ENCODE results near the gene KCNN3. TPM values are rescaled to one million over a fixed set of nuclear protein-coding genes. Genes with fewer than 3 reads are reported as not detected.

Gene KCNN3
- total RNA-seq, 1 experiment from 2014 or later: 1.3 TPM

DNA sequence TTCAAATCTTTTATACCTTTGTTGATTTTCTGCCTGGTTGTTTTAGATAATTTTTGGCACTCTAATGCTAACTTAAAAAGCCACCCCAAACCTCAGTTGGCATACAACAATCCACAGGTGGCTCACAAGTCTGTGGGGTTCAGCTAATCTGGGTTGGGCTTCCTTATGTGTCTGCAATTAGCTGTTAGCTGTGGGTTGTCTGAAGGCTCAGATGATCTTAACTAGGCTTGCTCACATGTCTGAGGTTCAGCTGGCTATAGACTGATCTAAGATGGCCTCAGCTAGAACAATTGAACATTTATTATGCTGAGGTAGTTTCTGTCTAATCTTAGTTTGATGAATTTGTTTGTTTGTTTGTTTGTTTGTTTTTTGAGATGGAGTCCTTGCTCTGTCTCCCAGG, 217.2 kb downstream of the KCNN3 start:
- POLR2A ChIA-PET: no interaction called here
- DNase-seq (ENCODE audit: low spot score) (no peak), ATAC-seq (no peak)
- Mint-ChIP-seq H3K27me3 (ENCODE audit: low read depth) (no peaks in the 10 kb centered on the region), H3K4me1 (peaks cover 7% of the 10 kb centered on the region), H3K9me3 (peaks cover 7% of the 10 kb centered on the region; the same call in 1 of the 2 replicates), H3K36me3 (no peaks in the 10 kb centered on the region), H3K4me3 (no peak overlapping the region), H3K27ac (no peak overlapping the region)
- TF ChIP-seq SP1 (CRISPR knock-in tag; conservative IDR thresholded peaks at IDR 0.05) (no peak), KAT7 (CRISPR knock-in tag; IDR thresholded peaks at IDR 0.05; ENCODE audit: borderline replicate concordance) (no peak), ATF1 (CRISPR knock-in tag; IDR thresholded peaks at IDR 0.05) (no peak), FOXK1 (CRISPR knock-in tag; IDR thresholded peaks at IDR 0.05) (no peak), ZNF219 (CRISPR knock-in tag; IDR thresholded peaks at IDR 0.05; ENCODE audit: borderline replicate concordance) (no peak), OVOL2 (CRISPR knock-in tag; IDR thresholded peaks at IDR 0.05; ENCODE audit: borderline replicate concordance) (no peak), IRF2 (CRISPR knock-in tag; IDR thresholded peaks at IDR 0.05; ENCODE audit: borderline replicate concordance, low read depth) (no peak), ZNF416 (CRISPR knock-in tag; IDR thresholded peaks at IDR 0.05) (no peak), TCF7 (CRISPR knock-in tag; IDR thresholded peaks at IDR 0.05; ENCODE audit: low read depth) (no peak)
- TF ChIP-seq, protein P1, sequence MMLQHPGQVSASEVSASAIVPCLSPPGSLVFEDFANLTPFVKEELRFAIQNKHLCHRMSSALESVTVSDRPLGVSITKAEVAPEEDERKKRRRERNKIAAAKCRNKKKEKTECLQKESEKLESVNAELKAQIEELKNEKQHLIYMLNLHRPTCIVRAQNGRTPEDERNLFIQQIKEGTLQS (CRISPR knock-in tag; conservative IDR thresholded peaks at IDR 0.05): no peak
- TF ChIP-seq, protein P2, sequence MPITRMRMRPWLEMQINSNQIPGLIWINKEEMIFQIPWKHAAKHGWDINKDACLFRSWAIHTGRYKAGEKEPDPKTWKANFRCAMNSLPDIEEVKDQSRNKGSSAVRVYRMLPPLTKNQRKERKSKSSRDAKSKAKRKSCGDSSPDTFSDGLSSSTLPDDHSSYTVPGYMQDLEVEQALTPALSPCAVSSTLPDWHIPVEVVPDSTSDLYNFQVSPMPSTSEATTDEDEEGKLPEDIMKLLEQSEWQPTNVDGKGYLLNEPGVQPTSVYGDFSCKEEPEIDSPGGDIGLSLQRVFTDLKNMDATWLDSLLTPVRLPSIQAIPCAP (CRISPR knock-in tag; IDR thresholded peaks at IDR 0.05): no peak
- TF ChIP-seq, protein P3, sequence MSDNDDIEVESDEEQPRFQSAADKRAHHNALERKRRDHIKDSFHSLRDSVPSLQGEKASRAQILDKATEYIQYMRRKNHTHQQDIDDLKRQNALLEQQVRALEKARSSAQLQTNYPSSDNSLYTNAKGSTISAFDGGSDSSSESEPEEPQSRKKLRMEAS (CRISPR knock-in tag; IDR thresholded peaks at IDR 0.05): no peak
- TF ChIP-seq, protein P4, sequence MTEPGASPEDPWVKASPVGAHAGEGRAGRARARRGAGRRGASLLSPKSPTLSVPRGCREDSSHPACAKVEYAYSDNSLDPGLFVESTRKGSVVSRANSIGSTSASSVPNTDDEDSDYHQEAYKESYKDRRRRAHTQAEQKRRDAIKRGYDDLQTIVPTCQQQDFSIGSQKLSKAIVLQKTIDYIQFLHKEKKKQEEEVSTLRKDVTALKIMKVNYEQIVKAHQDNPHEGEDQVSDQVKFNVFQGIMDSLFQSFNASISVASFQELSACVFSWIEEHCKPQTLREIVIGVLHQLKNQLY (CRISPR knock-in tag; IDR thresholded peaks at IDR 0.05): no peak
- CTCF ChIA-PET: no interaction called here

Other genes with a start within 250 kb of the KCNN3 start
- 26.8 to 38.7 TPM (median 36.8 TPM) in 3 replicates for gene PMVK, start 66.4 kb upstream of the KCNN3 start, total RNA-seq (2021)
- 26.5 to 30.7 TPM (median 28.4 TPM) in 3 replicates for gene PBXIP1, start 85.8 kb upstream of the KCNN3 start, total RNA-seq (2021)
- gene PYGO2, start 91.5 kb upstream of the KCNN3 start, total RNA-seq (2021): 37.4 to 38.8 TPM (median 38.0 TPM) in 3 replicates
- 180 to 199 TPM (median 180 TPM) in 3 replicates for gene SHC1, start 100.5 kb upstream of the KCNN3 start, total RNA-seq (2021)
- gene CKS1B, start 104.4 kb upstream of the KCNN3 start, total RNA-seq (2021): 258 to 301 TPM (median 278 TPM) in 3 replicates
- gene FLAD1, start 113.1 kb upstream of the KCNN3 start, total RNA-seq (2021): 71.1 to 88.3 TPM (median 71.2 TPM) in 3 replicates
- 0.48 to 1.2 TPM in 2 of 3 replicates, not detected in the other for gene LENEP, start 123.3 kb upstream of the KCNN3 start, total RNA-seq (2021)
- 29.8 to 32.1 TPM (median 31.5 TPM) in 3 replicates for gene ZBTB7B, start 132.5 kb upstream of the KCNN3 start, total RNA-seq (2021)
- gene DCST2, start 163.5 kb upstream of the KCNN3 start, total RNA-seq (2021): 0.83 to 1.8 TPM (median 1.6 TPM) in 3 replicates
- 0.15 TPM in 1 of 3 replicates, not detected in the others for gene DCST1, start 163.5 kb upstream of the KCNN3 start, total RNA-seq (2021)
- gene ADAM15, start 181.0 kb upstream of the KCNN3 start, total RNA-seq (2021): 32.1 to 38.4 TPM (median 33.2 TPM) in 3 replicates
- gene EFNA4, start 193.5 kb upstream of the KCNN3 start, total RNA-seq (2021): 19.5 to 22.7 TPM (median 22.3 TPM) in 3 replicates
- 12.5 to 15.4 TPM (median 15.4 TPM) in 3 replicates for gene EFNA3, start 208.6 kb upstream of the KCNN3 start, total RNA-seq (2021)

All from WTC11 (cell line).